Smooth muscle cell (in vitro differentiated cells): ENCODE data around the gene SH3BP5L. TPM values are rescaled to one million over a fixed set of nuclear protein-coding genes. Genes with fewer than 3 reads are reported as not detected.

Source experiments
- DNase-seq: peaks from one replicate; lab custom pipeline; 2025; ENCODE audit not compliant: unreplicated experiment; lab: John Stamatoyannopoulos, UW
- H2AFZ ChIP-seq: fragments of 200-600 bp; sonication (generic); 2 replicates; pipeline ENCODE4 v1.6.0; 2016; ENCODE audit warnings: antibody characterized with exemption, low read depth, mild to moderate bottlenecking
- H3F3A ChIP-seq: fragments of 200-600 bp; sonication (generic); 2 replicates; pipeline ENCODE4 v1.6.0; 2017; ENCODE audit warnings: antibody characterized with exemption, low read depth
- H3K27ac ChIP-seq: fragments of 200-600 bp; sonication (generic); 2 replicates; pipeline ENCODE4 v1.5.1; 2016; ENCODE audit warnings: low read depth, mild to moderate bottlenecking
- H3K27me3 ChIP-seq: fragments of 200-600 bp; sonication (generic); 2 replicates; pipeline ENCODE4 v1.6.1; 2016; ENCODE audit warnings: low read depth, mild to moderate bottlenecking
- H3K36me3 ChIP-seq: fragments of 200-600 bp; sonication (generic); 2 replicates; pipeline ENCODE4 v1.5.1; 2016; ENCODE audit warnings: low read depth
- H3K4me1 ChIP-seq: fragments of 200-600 bp; sonication (generic); 2 replicates; pipeline ENCODE4 v1.5.1; 2016; ENCODE audit warnings: low read depth
- H3K4me2 ChIP-seq: fragments of 200-600 bp; sonication (generic); 2 replicates; pipeline ENCODE4 v1.6.0; 2016; ENCODE audit warnings: mild to moderate bottlenecking
- H3K4me3 ChIP-seq: fragments of 200-600 bp; sonication (generic); 2 replicates; pipeline ENCODE4 v1.5.1; 2016; ENCODE audit warnings: mild to moderate bottlenecking
- H3K79me2 ChIP-seq: fragments of 200-600 bp; sonication (generic); 2 replicates; pipeline ENCODE4 v1.6.0; 2016; ENCODE audit warnings: low read depth, mild to moderate bottlenecking
- H3K9ac ChIP-seq: fragments of 200-600 bp; sonication (generic); 2 replicates; pipeline ENCODE4 v1.6.0; 2016; ENCODE audit warnings: low read depth
- H3K9me3 ChIP-seq: fragments of 200-600 bp; sonication (generic); replicated peaks from 2 replicates; pipeline ENCODE4 v1.5.1; 2016; ENCODE audit warnings: low read depth
- H4K20me1 ChIP-seq: fragments of 200-600 bp; sonication (generic); 2 replicates; pipeline ENCODE4 v1.6.0; 2016; ENCODE audit warnings: low read depth
- WGBS: methylation state at CpG from one replicate; pipeline ENCODE4 v1.1.7; 2016; ENCODE audit warnings: low lambda C conversion rate; 5-methylcytosine and 5-hydroxymethylcytosine counted together
- polyA plus RNA-seq: library from polyadenylated mRNA; unstranded; fragments of >200 nt; fragmentation: Nextera tagmentation; extraction: Ambion mirVana; gene quantifications from 2 replicates; pipeline ENCODE4 v1.2.1, GENCODE V29; 2016
- total RNA-seq: library from RNA; depleted of rRNA; stranded (reverse); fragments of >200 nt; gene quantifications from 2 replicates; pipeline ENCODE4 v1.2.3, GENCODE V29; 2014
- TF ChIP-seq, protein P1 (sequence below): fragments of 200-600 bp; sonication (generic); IDR thresholded peaks from 2 replicates; pipeline ENCODE4 v1.5.1; 2017; ENCODE audit warnings: borderline replicate concordance, mild to moderate bottlenecking, antibody characterized with exemption; ENCODE audit not compliant: insufficient read depth, poor library complexity, severe bottlenecking

SH3BP5L gene
- total and polyA plus RNA-seq, 2 experiments from 2014 or later = 7.4 to 18.6 TPM

DNA sequence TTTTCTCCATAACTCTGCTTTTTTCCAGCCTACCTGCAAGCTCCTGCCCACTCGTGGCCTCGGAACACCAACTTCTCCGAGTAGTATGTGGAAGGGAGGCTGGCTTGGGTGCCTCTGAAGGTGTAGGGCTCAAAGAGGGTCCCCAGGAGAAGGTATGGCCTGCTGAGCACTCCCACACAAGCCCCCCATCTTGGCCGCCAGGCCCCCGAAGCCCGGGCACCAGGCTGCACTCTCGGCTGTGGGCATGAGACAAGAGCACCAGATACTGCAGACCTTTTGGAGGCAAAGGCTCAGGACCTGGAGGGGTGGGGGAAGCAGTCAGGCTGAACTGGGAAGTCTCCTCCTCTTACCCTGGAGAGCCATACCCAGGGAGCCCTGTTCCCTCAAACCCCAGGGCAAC lies 31.5 kb upstream of the SH3BP5L start:
- Histone ChIP-seq H3K9me3 (no peaks in the 10 kb centered on the region), H2AFZ (no peak overlapping the region), H3K79me2 (no peaks in the 10 kb centered on the region), H3K36me3 (no peaks in the 10 kb centered on the region), H3K4me3 (peak overlapping the region; percentile 74), H3F3A (peaks cover 8% of the 10 kb centered on the region), H3K4me2 (peak overlapping the region; percentile 96), H3K9ac (no peak overlapping the region), H3K27ac (no peak overlapping the region), H3K27me3 (no peaks in the 10 kb centered on the region), H4K20me1 (no peaks in the 10 kb centered on the region), H3K4me1 (peaks cover 13% of the 10 kb centered on the region)
- TF ChIP-seq, protein P1, sequence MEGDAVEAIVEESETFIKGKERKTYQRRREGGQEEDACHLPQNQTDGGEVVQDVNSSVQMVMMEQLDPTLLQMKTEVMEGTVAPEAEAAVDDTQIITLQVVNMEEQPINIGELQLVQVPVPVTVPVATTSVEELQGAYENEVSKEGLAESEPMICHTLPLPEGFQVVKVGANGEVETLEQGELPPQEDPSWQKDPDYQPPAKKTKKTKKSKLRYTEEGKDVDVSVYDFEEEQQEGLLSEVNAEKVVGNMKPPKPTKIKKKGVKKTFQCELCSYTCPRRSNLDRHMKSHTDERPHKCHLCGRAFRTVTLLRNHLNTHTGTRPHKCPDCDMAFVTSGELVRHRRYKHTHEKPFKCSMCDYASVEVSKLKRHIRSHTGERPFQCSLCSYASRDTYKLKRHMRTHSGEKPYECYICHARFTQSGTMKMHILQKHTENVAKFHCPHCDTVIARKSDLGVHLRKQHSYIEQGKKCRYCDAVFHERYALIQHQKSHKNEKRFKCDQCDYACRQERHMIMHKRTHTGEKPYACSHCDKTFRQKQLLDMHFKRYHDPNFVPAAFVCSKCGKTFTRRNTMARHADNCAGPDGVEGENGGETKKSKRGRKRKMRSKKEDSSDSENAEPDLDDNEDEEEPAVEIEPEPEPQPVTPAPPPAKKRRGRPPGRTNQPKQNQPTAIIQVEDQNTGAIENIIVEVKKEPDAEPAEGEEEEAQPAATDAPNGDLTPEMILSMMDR = no peak
- no peak for DNase-seq
- WGBS = 92% methylated on average over 7 of the region's 7 CpGs

DNA sequence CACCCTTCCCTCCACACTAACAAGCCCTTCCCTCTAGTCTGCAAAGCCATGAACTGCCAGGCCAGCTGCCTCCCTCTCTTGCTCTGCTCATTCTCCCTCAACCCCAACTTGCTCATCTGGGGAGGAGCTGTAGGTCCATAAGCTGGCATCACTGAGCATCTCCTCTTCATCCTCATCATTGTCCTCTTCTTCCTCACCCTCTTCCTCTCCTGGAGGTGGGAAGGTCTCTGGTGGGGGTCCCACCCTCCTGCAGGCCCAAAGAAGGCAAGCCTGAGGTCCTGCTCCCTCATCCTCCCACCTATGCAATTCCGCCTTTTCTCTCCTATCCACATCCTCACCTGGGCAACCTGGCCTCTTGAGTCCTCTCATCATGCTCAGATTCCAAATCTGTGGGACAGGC lies 30.5 kb upstream of the SH3BP5L start:
- Histone ChIP-seq H3F3A (peaks cover 8% of the 10 kb centered on the region), H3K27ac (no peak overlapping the region), H3K27me3 (no peaks in the 10 kb centered on the region), H3K9ac (no peak overlapping the region), H3K36me3 (no peaks in the 10 kb centered on the region), H2AFZ (no peak overlapping the region), H3K4me3 (no peak overlapping the region), H3K4me1 (peaks cover 13% of the 10 kb centered on the region), H3K79me2 (no peaks in the 10 kb centered on the region), H4K20me1 (peaks cover 5% of the 10 kb centered on the region), H3K9me3 (no peaks in the 10 kb centered on the region), H3K4me2 (no peak overlapping the region)
- DNase-seq = no peak
- TF ChIP-seq, protein P1 = no peak
- WGBS = 100% methylated on average over 1 of the region's 1 CpG

DNA sequence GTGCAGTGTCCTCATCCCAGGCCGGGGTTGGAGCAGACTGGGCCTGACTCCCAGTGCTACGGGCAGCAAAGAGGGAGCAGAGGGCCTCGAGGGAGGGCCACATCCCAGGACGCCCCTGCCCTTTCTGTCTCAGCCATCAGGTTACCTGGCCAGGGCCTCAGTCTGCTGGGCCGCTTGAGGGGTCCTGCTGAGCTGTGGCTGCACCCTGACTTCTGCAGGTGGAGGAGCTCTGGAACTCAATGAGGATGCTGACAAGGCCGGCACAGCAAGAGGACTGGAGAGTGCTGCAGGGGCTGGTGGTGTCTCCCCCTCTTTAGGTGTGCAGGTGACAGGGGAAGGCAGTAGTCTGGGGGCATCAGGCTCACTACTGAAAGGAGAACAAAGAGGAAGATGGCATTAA lies 29.9 kb upstream of the SH3BP5L start:
- Histone ChIP-seq H3K4me1 (peaks cover 13% of the 10 kb centered on the region), H3K27me3 (no peaks in the 10 kb centered on the region), H4K20me1 (peaks cover 6% of the 10 kb centered on the region), H3K36me3 (no peaks in the 10 kb centered on the region), H3K9ac (no peak overlapping the region), H2AFZ (no peak overlapping the region), H3K4me2 (no peak overlapping the region), H3K4me3 (no peak overlapping the region), H3K9me3 (no peaks in the 10 kb centered on the region), H3F3A (peaks cover 8% of the 10 kb centered on the region), H3K27ac (no peak overlapping the region), H3K79me2 (no peaks in the 10 kb centered on the region)
- WGBS = 93% methylated on average over 6 of the region's 6 CpGs
- no peak for DNase-seq
- TF ChIP-seq, protein P1 = no peak

DNA sequence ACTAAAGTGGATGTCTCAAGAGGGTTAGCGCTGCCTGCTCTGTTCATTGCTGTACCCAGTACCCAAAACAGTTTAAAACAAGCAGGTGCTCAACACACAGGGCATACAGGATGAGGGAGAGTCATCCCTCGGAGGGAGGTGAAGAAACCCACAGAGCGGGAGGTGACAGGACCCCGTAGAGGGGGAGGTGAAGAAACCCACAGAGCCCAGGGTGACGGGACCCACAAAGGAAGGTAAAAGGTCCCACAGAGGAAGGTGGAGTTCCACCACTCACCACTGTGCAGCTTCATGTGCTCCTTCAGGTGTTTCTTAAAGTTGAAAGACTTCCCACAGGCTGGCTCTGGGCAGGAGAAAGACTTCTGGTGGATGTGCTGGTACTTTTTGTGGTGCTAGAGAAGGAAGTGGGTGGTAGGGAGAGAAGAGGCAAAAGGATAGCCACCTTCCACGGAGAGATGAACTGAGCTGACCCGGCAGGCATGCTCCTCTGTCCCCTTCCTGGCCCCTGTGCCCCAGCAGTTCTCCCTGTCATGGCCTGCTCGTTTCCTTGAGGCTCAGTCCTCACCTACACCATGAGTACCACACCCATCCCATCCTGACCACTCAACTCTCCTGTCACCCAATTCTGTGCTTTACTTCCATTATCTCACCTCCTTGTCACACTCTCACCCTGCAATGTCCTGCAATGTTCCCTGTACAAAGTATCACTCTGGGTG lies 28.1 kb upstream of the SH3BP5L start:
- no peaks in the 10 kb centered on the region for H3K36me3 ChIP-seq
- 97% methylated on average over 6 of the region's 8 CpGs for WGBS
- no peak overlapping the region for H3K27ac ChIP-seq
- H2AFZ ChIP-seq = no peak overlapping the region
- H3K79me2 ChIP-seq = no peaks in the 10 kb centered on the region
- no peak overlapping the region for H3K4me2 ChIP-seq
- H3K4me1 ChIP-seq = peaks cover 8% of the 10 kb centered on the region
- no peak for DNase-seq
- H4K20me1 ChIP-seq = peaks cover 6% of the 10 kb centered on the region
- no peak overlapping the region for H3K4me3 ChIP-seq
- no peak overlapping the region for H3K9ac ChIP-seq
- no peaks in the 10 kb centered on the region for H3K9me3 ChIP-seq
- H3K27me3 ChIP-seq = no peaks in the 10 kb centered on the region
- TF ChIP-seq, protein P1 = no peak
- H3F3A ChIP-seq = no peaks in the 10 kb centered on the region
